ENCODE data around the gene NAPA.

DNA sequence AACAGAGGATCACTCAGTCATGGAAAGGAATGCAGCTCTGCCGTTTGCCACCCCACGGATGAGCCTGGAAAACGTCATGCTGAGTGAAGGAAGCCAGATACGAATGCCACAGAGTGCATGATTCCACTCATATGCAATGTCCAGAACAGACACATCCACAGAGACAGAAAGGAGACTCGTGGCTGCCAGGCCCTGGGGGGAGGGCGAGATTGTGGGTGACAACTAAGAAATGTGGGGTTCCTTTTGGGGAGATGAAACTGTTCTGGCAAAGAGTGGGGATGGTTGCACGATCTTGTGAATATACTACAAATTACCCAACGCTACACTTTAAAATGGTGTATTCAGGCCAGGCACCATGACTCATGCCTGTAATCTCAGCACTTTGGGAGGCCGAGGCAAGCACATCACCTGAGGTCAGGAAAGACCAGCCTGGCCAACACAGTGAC lies 27.2 kb upstream of the NAPA start:
- TF ChIP-seq, protein P1, sequence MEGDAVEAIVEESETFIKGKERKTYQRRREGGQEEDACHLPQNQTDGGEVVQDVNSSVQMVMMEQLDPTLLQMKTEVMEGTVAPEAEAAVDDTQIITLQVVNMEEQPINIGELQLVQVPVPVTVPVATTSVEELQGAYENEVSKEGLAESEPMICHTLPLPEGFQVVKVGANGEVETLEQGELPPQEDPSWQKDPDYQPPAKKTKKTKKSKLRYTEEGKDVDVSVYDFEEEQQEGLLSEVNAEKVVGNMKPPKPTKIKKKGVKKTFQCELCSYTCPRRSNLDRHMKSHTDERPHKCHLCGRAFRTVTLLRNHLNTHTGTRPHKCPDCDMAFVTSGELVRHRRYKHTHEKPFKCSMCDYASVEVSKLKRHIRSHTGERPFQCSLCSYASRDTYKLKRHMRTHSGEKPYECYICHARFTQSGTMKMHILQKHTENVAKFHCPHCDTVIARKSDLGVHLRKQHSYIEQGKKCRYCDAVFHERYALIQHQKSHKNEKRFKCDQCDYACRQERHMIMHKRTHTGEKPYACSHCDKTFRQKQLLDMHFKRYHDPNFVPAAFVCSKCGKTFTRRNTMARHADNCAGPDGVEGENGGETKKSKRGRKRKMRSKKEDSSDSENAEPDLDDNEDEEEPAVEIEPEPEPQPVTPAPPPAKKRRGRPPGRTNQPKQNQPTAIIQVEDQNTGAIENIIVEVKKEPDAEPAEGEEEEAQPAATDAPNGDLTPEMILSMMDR (IDR thresholded peaks at IDR 0.05): no peak
- TF ChIP-seq POLR2A (IDR thresholded peaks at IDR 0.05): no peak

All from stomach (tissue), 4 donors.